A673 (cell line): ENCODE data around the gene HSPG2. TPM values are rescaled to one million over a fixed set of nuclear protein-coding genes. Genes with fewer than 3 reads are reported as not detected.
"Not testable (repeated sequence)": the region's sequence is repeated elsewhere in the genome, so short reads cannot be mapped to it uniquely, and the experiment has no call there.

ENCODE experiments used
- BruUV-seq: library from RNA; stranded (reverse); fragments of 400-500 nt; replicated peaks from 2 replicates; lab custom pipeline; 2021; lab: Mats Ljungman, UMichigan
- CTCF ChIA-PET: fragments of 300-600 bp; sonication (Branson Sonifier 250); formaldehyde crosslinking; loops from one replicate; lab custom pipeline; 2022; ENCODE audit warnings: antibody characterized with exemption; lab: Charles Lee
- POLR2A ChIA-PET: fragments of 300-600 bp; sonication (Branson Sonifier 250); formaldehyde crosslinking; loops from one replicate; lab custom pipeline; 2022; ENCODE audit warnings: antibody characterized with exemption; ENCODE audit not compliant: low non-redundant PET; lab: Charles Lee
- DNase-seq: peaks from one replicate; pipeline ENCODE4 v3.0.0-alpha.2; 2015; ENCODE audit warnings: low spot score
- H3K27ac ChIP-seq: fragments of 200-600 bp; sonication (generic); 2 replicates; pipeline ENCODE4 v1.5.1; 2016; ENCODE audit warnings: mixed run types, low read depth, mild to moderate bottlenecking, mixed read lengths, antibody characterized with exemption, low read length; ENCODE audit not compliant: poor library complexity, severe bottlenecking
- H3K27me3 ChIP-seq: fragments of 200-600 bp; sonication (generic); replicated peaks from 2 replicates; pipeline ENCODE4 v1.6.1; 2017; ENCODE audit warnings: mixed run types, low read depth, mild to moderate bottlenecking, mixed read lengths, antibody characterized with exemption, low read length; ENCODE audit not compliant: insufficient read depth, poor library complexity
- H3K36me3 ChIP-seq: fragments of 200-600 bp; sonication (generic); 2 replicates; pipeline ENCODE4 v1.6.1; 2016; ENCODE audit warnings: mixed run types, mild to moderate bottlenecking, mixed read lengths, antibody characterized with exemption, low read length; ENCODE audit not compliant: insufficient read depth, poor library complexity, severe bottlenecking
- H3K4me1 ChIP-seq: fragments of 200-600 bp; sonication (generic); 2 replicates; pipeline ENCODE4 v1.6.1; 2017; ENCODE audit warnings: mixed run types, mild to moderate bottlenecking, mixed read lengths, antibody characterized with exemption, low read length; ENCODE audit not compliant: insufficient read depth, poor library complexity, severe bottlenecking
- H3K4me3 ChIP-seq: fragments of 200-600 bp; sonication (generic); 2 replicates; pipeline ENCODE4 v1.5.1; 2016; ENCODE audit warnings: low read depth, mixed run types, mild to moderate bottlenecking, mixed read lengths, low read length; ENCODE audit not compliant: poor library complexity, severe bottlenecking
- H3K9me3 ChIP-seq: fragments of 200-600 bp; sonication (generic); 2 replicates; pipeline ENCODE4 v1.6.1; 2016; ENCODE audit warnings: mixed run types, low read depth, mild to moderate bottlenecking, mixed read lengths, antibody characterized with exemption, low read length; ENCODE audit not compliant: poor library complexity, severe bottlenecking
- CTCF ChIP-seq: fragments of 300-800, 200-600 bp; sonication (generic); conservative IDR thresholded peaks from 2 replicates; pipeline ENCODE4 v1.5.1; 2017; ENCODE audit warnings: low read depth, mild to moderate bottlenecking, antibody characterized with exemption, low read length, moderate library complexity, mixed read lengths
- EZH2 ChIP-seq: fragments of 200-600 bp; sonication (generic); IDR thresholded peaks from 2 replicates; pipeline ENCODE4 v1.6.1; 2017; ENCODE audit warnings: borderline replicate concordance, low read depth, mild to moderate bottlenecking, mixed read lengths, antibody characterized with exemption, low read length; ENCODE audit not compliant: poor library complexity, severe bottlenecking
- intact Hi-C: fragments of 100-400 bp; cut with micrococcal nuclease; formaldehyde crosslinking; loops from one replicate; pipeline ENCODE4 v1.10.0; 2022; ENCODE audit not compliant: unreplicated experiment
- total RNA-seq: library from RNA; stranded (reverse); gene quantifications from 2 replicates; pipeline ENCODE4 v1.2.3, GENCODE V29; 2021

The HSPG2 gene
- total RNA-seq, 1 experiment from 2014 or later: 10.4 TPM

GRCh38 chr1:21786640-21787039 is 150.5 kb downstream of the HSPG2 start:
- Histone ChIP-seq H3K27me3 (no peaks in the 10 kb centered on the region), H3K27ac (no peak overlapping the region), H3K36me3 (no peaks in the 10 kb centered on the region), H3K9me3 (no peaks in the 10 kb centered on the region), H3K4me3 (no peak overlapping the region), H3K4me1 (no peaks in the 10 kb centered on the region)
- TF ChIP-seq CTCF (no peak), EZH2 (no peak)
- CTCF ChIA-PET: no interaction called here
- POLR2A ChIA-PET: no interaction called here
- intact Hi-C loops: no loop called here
- no TSS peak for BruUV-seq
- no peak for DNase-seq

- DNase-seq, BruUV-seq, H3K4me1 ChIP-seq, H3K9me3 ChIP-seq, POLR2A ChIA-PET, CTCF ChIA-PET, H3K27ac ChIP-seq, H3K4me3 ChIP-seq, intact Hi-C loops, H3K27me3 ChIP-seq, H3K36me3 ChIP-seq: not testable (repeated sequence)
These were observed 151.3 kb downstream of the HSPG2 start for GRCh38 chr1:21785764-21786163.

- Histone ChIP-seq H3K27ac (peak overlapping the region; percentile 100), H3K4me3 (peak overlapping the region; percentile 89), H3K9me3 (no peaks in the 10 kb centered on the region), H3K4me1 (peaks cover 4% of the 10 kb centered on the region), H3K27me3 (no peaks in the 10 kb centered on the region), H3K36me3 (no peaks in the 10 kb centered on the region)
- CTCF ChIA-PET: interaction anchor here (0.5 kb wide), 1 partner anchor 126 kb away, joined by 3 read pairs; no protein-coding TSS in a partner anchor
- DNase-seq: no peak
- POLR2A ChIA-PET: no interaction called here
- TF ChIP-seq CTCF (no peak), EZH2 (no peak)
- intact Hi-C loops: no loop called here
- no TSS peak for BruUV-seq
These were observed 153.2 kb downstream of the HSPG2 start for GRCh38 chr1:21783679-21784603.
